Ascending aorta (tissue), 2 donors: ENCODE measurements around the gene CACNA2D3. TPM values are rescaled to one million over a fixed set of nuclear protein-coding genes. Genes with fewer than 3 reads are reported as not detected.

Source experiments
- DNase-seq, 2 donors: peaks; one replicate each; pipeline ENCODE4 v3.0.0-alpha.2; 2019; ENCODE audit warnings: low spot score in 2 of 2
- H3K27ac ChIP-seq, 2 donors: fragments of 200-600 bp; sonication (generic); one replicate each; pipeline ENCODE4 v1.5.1; 2016 to 2017; ENCODE audit warnings: mild to moderate bottlenecking in 1 of 2
- H3K27me3 ChIP-seq: fragments of 200-600 bp; sonication (generic); one replicate; pipeline ENCODE4 v1.5.1; 2017
- H3K36me3 ChIP-seq, 2 donors: fragments of 200-600 bp; sonication (generic); one replicate each; pipeline ENCODE4 v1.5.1; 2016
- H3K4me1 ChIP-seq, 2 donors: fragments of 200-600 bp; sonication (generic); one replicate each; pipeline ENCODE4 v1.5.1; 2016 to 2017; ENCODE audit warnings: mild to moderate bottlenecking in 1 of 2
- H3K4me3 ChIP-seq, 2 donors: fragments of 200-600 bp; sonication (generic); one replicate each; pipeline ENCODE4 v1.5.1; 2016 to 2017; ENCODE audit warnings: mild to moderate bottlenecking in 1 of 2
- H3K9me3 ChIP-seq, 2 donors: fragments of 200-600 bp; sonication (generic); one replicate each; pipeline ENCODE4 v1.5.1; 2016
- intact Hi-C: fragments of 100-400 bp; cut with DNase I; formaldehyde crosslinking; loops from one replicate; pipeline ENCODE4 v1.15.1; 2023
- total RNA-seq: library from RNA; depleted of rRNA; stranded (reverse); fragments of >200 nt; gene quantifications from one replicate; pipeline ENCODE4 v1.1.0, GENCODE V29; 2016
- TF ChIP-seq, protein P1 (sequence below), 3 experiments: fragments of 200-600 bp in 2 of 3; fragments of 450-650 bp in 1 of 3; sonication (generic) in 2 of 3; IDR thresholded peaks; one replicate each; pipeline ENCODE4 v1.5.1; 2016 to 2019; ENCODE audit warnings: antibody characterized with exemption in 3 of 3, mild to moderate bottlenecking in 1 of 3, moderate library complexity in 1 of 3

The CACNA2D3 gene
- total RNA-seq, 1 donor from 2014 or later: not detected

DNA sequence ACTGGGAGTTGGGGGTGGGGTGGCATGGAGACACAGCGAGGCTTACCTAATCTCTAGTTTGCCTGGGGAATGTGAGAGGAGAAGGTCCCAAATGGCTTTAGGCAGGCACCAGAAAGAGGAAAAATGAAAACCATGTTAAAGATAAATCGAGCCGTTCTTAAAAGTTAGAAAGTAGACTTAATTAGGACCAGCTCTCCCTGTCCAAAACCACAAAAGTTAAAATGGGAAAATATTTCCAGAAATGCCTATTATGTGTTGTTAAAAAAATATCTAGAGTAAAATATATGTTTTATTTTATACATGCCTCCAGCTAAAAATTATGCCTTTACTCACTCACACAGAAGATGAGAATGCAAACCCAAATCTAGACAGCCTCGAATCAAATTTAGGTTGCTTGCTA, 755.4 kb downstream of the CACNA2D3 start:
- Histone ChIP-seq H3K9me3 (no peaks in the 10 kb centered on the region), H3K27me3 (no peaks in the 10 kb centered on the region), H3K36me3 (no peaks in the 10 kb centered on the region), H3K4me1 (no peaks in the 10 kb centered on the region), H3K27ac (no peak overlapping the region), H3K4me3 (no peak overlapping the region)
- intact Hi-C loops: no loop called here
- no peak for DNase-seq
- TF ChIP-seq, protein P1, sequence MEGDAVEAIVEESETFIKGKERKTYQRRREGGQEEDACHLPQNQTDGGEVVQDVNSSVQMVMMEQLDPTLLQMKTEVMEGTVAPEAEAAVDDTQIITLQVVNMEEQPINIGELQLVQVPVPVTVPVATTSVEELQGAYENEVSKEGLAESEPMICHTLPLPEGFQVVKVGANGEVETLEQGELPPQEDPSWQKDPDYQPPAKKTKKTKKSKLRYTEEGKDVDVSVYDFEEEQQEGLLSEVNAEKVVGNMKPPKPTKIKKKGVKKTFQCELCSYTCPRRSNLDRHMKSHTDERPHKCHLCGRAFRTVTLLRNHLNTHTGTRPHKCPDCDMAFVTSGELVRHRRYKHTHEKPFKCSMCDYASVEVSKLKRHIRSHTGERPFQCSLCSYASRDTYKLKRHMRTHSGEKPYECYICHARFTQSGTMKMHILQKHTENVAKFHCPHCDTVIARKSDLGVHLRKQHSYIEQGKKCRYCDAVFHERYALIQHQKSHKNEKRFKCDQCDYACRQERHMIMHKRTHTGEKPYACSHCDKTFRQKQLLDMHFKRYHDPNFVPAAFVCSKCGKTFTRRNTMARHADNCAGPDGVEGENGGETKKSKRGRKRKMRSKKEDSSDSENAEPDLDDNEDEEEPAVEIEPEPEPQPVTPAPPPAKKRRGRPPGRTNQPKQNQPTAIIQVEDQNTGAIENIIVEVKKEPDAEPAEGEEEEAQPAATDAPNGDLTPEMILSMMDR (IDR thresholded peaks at IDR 0.05): no peak

DNA sequence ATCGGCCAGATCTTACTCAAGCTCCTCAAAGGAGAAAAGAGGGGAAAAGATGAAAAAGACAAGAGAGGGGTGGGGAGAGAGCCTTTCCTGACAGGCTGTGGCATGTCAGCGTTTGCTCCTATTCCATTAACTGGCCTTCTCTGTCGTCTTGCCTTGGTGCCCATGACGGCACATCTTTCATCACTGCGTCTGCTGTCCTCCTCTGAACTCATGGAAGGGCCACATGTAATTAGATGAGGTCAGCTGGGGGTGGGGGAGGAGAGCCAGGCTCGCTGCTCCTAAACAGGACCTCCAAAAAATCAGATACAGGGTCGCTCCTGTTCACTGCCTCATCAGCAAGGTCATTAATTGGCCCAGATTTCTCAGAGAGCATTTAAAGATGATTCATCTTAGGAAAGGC, 755.8 kb downstream of the CACNA2D3 start:
- no peak overlapping the region for H3K27ac ChIP-seq
- H3K9me3 ChIP-seq: no peaks in the 10 kb centered on the region
- intact Hi-C loops: no loop called here
- no peak for DNase-seq
- H3K36me3 ChIP-seq: no peaks in the 10 kb centered on the region
- no peak overlapping the region for H3K4me3 ChIP-seq
- TF ChIP-seq, protein P1 (IDR thresholded peaks at IDR 0.05): no peak
- no peaks in the 10 kb centered on the region for H3K27me3 ChIP-seq
- no peaks in the 10 kb centered on the region for H3K4me1 ChIP-seq

DNA sequence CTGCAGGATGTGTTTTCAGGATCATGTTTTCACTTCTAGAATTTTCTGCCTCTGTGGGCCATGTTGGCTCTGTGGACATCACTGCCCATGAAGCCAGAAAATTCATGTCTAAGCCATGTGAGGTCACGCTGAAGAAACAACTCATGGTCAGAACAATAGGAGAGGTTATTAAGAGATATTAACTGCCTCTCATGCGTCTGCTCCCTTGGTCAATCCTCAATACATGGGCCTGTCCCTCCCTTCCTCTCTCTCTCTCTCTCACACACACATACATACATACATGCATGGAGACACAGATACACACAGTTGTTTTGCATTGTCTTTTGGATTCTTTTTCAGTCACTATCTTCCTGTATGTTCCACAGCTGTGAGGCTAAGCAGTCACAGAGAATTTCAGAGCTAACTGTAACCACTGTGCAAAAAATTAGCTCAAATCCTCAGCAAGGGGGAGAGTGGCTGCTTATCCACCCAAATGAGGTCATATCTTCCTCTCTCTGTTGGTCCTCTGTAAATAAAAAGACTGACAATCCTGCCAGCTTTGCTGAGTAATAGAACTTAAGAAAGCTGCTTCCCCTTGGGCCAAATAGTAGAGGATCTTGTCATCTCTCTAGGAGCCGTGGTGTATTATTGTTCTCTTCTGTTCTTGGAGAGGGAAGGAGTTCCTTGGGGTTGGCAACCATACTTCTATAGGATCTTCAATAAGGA, 759.9 kb downstream of the CACNA2D3 start:
- H3K9me3 ChIP-seq: no peaks in the 10 kb centered on the region
- no peak for DNase-seq
- H3K36me3 ChIP-seq: no peaks in the 10 kb centered on the region
- intact Hi-C loops: no loop called here
- no peak overlapping the region for H3K27ac ChIP-seq
- H3K4me1 ChIP-seq: no peaks in the 10 kb centered on the region
- no peaks in the 10 kb centered on the region for H3K27me3 ChIP-seq
- no peak overlapping the region for H3K4me3 ChIP-seq
- TF ChIP-seq, protein P1 (IDR thresholded peaks at IDR 0.05): no peak

DNA sequence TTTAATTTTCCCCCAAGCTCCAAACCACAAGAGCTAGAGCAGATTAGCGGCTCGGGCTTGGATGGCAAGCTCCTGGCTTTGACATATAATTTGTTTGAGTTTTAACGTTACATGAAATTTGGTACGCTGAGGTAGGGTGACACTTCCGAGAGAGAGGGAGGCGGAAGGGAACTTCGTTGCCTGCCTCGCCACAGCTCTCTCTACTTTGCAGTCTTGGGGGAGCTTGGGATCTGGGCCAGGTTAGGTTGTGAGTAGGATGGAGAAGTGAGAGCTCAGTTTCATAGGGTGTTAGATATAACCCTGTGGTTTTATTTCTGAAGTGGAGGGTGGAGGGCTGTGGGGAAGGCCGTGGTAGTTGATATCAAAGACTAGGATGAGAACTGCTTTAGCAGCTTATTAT, 765.8 kb downstream of the CACNA2D3 start:
- Histone ChIP-seq H3K36me3 (no peaks in the 10 kb centered on the region), H3K27ac (no peak overlapping the region), H3K9me3 (no peaks in the 10 kb centered on the region), H3K4me3 (no peak overlapping the region), H3K4me1 (peaks cover 0 to 3% of the 10 kb centered on the region in 2 donors), H3K27me3 (no peaks in the 10 kb centered on the region)
- TF ChIP-seq, protein P1 (IDR thresholded peaks at IDR 0.05): no peak
- intact Hi-C loops: no loop called here
- DNase-seq: no peak

DNA sequence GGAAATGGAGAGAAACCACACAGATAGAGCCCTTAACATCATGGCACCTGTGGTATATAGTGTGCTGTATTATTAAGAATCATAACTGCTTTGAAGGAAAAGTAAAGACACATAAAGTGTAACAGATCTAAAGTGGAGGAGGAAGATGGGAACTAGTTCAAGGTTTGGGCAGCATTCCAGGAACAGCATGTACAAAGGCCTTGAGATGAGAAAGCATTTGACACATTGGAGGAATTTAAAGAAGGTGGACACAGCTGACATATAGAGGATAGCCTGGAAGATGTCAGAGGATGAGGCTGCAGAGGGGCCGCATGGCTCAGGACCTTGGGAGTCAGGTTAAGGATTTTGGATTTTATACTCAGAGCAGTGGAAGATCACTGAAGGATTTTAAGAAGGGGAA, 766.5 kb downstream of the CACNA2D3 start:
- intact Hi-C loops: no loop called here
- TF ChIP-seq, protein P1 (IDR thresholded peaks at IDR 0.05): no peak
- no peak for DNase-seq
- H3K4me3 ChIP-seq: no peak overlapping the region
- no peak overlapping the region for H3K27ac ChIP-seq
- H3K27me3 ChIP-seq: no peaks in the 10 kb centered on the region
- H3K4me1 ChIP-seq: peaks cover 0 to 3% of the 10 kb centered on the region in 2 donors
- H3K9me3 ChIP-seq: no peaks in the 10 kb centered on the region
- no peaks in the 10 kb centered on the region for H3K36me3 ChIP-seq

DNA sequence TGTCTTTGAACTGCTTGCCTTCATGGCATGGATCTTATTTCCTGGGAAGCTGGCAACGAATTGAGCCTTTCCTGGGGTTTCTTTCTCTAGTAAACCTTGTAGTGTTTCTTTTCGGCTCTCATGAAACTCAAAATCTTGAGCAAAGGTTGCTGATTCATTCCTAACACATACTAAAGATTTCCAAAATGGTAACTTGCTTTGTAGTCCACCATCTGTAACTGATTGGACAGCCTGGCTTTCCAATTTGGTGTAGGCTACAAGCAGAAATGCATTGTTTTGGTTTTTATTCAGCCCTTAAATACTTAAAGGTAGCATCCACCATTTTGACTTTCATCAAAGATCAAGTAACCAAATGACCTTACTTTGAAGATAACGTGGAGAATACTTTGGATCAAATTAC, 767.4 kb downstream of the CACNA2D3 start:
- H3K4me1 ChIP-seq: peaks cover 0 to 3% of the 10 kb centered on the region in 2 donors
- TF ChIP-seq, protein P1 (IDR thresholded peaks at IDR 0.05): no peak
- H3K4me3 ChIP-seq: no peak overlapping the region
- no peaks in the 10 kb centered on the region for H3K27me3 ChIP-seq
- H3K9me3 ChIP-seq: no peaks in the 10 kb centered on the region
- H3K36me3 ChIP-seq: no peaks in the 10 kb centered on the region
- H3K27ac ChIP-seq: no peak overlapping the region
- no peak for DNase-seq
- intact Hi-C loops: no loop called here
